Measurements from ENCODE around the gene WNT5A. TPM values are rescaled to one million over a fixed set of nuclear protein-coding genes. Genes with fewer than 3 reads are reported as not detected.

Gene WNT5A
- total RNA-seq, 2 experiments from 2014 or later = not detected

DNA sequence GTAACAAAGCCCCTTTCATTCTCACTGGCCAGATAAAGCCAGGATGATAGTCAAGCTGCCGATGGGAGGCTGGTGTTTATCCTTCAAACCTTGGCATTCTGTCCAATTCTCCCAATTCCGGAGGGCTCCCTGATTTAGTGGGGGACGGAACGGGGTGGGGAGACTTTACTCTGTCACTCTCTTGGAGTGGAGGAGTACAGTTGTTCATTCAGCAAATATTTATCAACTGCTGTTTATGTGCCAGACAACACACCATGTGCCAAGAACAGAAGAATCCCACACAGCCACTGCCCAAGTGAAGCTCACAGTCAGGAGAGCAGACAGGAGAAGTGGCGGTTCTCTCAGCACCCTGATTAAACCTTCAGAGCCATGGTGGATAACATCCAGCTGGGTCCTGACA, 63.3 kb downstream of the WNT5A start:
- DNase-seq = no peak
- H3K27me3 Mint-ChIP-seq = no peaks in the 10 kb centered on the region
- no peak overlapping the region for H3K27ac Mint-ChIP-seq
- H3K9me3 Mint-ChIP-seq = peaks cover 12% of the 10 kb centered on the region
- no peaks in the 10 kb centered on the region for H3K4me1 Mint-ChIP-seq
- no peaks in the 10 kb centered on the region for H3K36me3 Mint-ChIP-seq
- H3K4me3 Mint-ChIP-seq = no peak overlapping the region

DNA sequence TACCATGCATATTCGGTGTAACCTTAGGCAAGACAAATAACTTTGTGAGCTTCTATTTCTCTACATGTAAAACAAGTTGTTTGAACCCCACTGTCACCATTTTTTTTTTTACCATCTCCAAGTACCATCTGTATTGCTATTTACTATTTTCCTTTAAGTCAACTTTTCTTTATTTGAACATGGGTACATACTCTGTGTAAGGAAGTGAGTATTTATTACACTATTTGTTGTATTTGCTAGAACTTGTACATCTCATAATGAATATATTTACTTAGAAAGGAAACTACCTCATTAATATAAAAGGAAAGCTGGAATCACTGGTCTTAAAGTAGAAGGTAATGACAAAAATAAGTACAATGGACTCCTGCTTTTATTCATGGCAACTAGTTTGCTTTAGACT, 69.9 kb downstream of the WNT5A start:
- Mint-ChIP-seq H3K4me1 (no peaks in the 10 kb centered on the region), H3K27me3 (no peaks in the 10 kb centered on the region), H3K4me3 (no peak overlapping the region), H3K36me3 (no peaks in the 10 kb centered on the region), H3K27ac (no peak overlapping the region), H3K9me3 (peaks cover 16% of the 10 kb centered on the region)
- DNase-seq = no peak

DNA sequence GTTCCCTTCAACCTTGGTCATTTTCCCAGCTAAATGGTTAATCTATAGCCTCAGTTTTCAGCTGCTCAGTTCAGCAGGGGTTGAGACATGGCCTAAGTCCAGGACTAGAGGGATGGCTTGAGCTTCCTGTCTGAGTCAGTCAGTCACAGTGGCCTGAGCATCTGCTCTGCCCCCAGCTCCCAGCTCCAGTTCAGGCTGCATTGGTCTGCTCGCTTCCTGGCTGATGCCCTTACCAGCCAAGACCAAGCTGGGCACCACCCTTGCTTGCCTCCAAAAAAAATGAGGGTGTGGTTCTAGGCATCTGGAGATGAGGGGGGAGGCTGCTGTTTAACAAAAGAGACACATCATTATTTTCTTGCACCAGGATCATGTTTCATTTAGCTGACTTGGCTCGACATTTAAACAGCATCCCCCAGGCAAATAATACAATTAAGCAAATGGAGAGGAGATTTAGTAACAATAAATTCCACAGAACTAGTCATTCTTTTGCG, 70.7 kb downstream of the WNT5A start:
- H3K27ac Mint-ChIP-seq = no peak overlapping the region
- H3K4me3 Mint-ChIP-seq = no peak overlapping the region
- no peaks in the 10 kb centered on the region for H3K27me3 Mint-ChIP-seq
- H3K9me3 Mint-ChIP-seq = peaks cover 11% of the 10 kb centered on the region
- H3K36me3 Mint-ChIP-seq = no peaks in the 10 kb centered on the region
- no peaks in the 10 kb centered on the region for H3K4me1 Mint-ChIP-seq
- DNase-seq = no peak

Measured in activated naive CD8-positive, alpha-beta T cell treated with anti-CD3 and anti-CD28 coated beads for 36 hours (primary cell).